ENCODE data around the gene RNF175.

DNA sequence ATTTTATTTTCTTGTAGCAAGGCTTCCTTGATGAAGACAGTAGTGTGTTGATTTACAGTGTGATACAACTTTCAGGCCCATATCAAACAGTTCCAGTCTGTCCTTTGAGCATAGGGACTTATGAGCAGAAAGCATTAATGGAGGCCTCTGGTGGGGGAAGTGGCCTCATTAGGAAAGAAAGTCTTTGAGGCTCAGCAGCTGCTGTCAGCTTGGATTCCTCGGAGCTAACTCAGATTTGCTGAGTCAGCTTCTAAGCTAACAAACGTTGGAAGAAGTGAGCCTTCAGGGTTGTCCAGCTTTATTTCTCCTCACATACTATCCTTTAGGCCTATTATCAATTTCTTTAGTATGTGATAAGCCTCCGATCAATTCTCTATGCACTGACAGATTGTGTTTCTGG, 44.9 kb upstream of the RNF175 start:
- TF ChIP-seq, protein P1, sequence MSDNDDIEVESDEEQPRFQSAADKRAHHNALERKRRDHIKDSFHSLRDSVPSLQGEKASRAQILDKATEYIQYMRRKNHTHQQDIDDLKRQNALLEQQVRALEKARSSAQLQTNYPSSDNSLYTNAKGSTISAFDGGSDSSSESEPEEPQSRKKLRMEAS (CRISPR knock-in tag; IDR thresholded peaks at IDR 0.05): no peak
- TF ChIP-seq, protein P2, sequence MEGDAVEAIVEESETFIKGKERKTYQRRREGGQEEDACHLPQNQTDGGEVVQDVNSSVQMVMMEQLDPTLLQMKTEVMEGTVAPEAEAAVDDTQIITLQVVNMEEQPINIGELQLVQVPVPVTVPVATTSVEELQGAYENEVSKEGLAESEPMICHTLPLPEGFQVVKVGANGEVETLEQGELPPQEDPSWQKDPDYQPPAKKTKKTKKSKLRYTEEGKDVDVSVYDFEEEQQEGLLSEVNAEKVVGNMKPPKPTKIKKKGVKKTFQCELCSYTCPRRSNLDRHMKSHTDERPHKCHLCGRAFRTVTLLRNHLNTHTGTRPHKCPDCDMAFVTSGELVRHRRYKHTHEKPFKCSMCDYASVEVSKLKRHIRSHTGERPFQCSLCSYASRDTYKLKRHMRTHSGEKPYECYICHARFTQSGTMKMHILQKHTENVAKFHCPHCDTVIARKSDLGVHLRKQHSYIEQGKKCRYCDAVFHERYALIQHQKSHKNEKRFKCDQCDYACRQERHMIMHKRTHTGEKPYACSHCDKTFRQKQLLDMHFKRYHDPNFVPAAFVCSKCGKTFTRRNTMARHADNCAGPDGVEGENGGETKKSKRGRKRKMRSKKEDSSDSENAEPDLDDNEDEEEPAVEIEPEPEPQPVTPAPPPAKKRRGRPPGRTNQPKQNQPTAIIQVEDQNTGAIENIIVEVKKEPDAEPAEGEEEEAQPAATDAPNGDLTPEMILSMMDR (IDR thresholded peaks at IDR 0.05): no peak
